ENCODE results near the gene PTBP3.

Gene PTBP3

GRCh38 chr9:112176524-112176923, 156.9 kb downstream of the PTBP3 start:
- TF ChIP-seq L3MBTL2 (conservative IDR thresholded peaks at IDR 0.05) (no peak), ZNF384 (IDR thresholded peaks at IDR 0.05) (no peak), BHLHE40 (IDR thresholded peaks at IDR 0.05; ENCODE audit: borderline replicate concordance) (no peak), HDGF (IDR thresholded peaks at IDR 0.05; ENCODE audit: borderline replicate concordance) (no peak), LEF1 (IDR thresholded peaks at IDR 0.05; ENCODE audit: borderline replicate concordance) (no peak), ELF4 (IDR thresholded peaks at IDR 0.05) (no peak), TARDBP (IDR thresholded peaks at IDR 0.05) (no peak)
- ChIA-PET CTCF (no interaction called here), POLR2A (interaction anchor here (0.9 to 2.0 kb wide), 3 partner anchors 10 to 119 kb away, joined by 3 to 8 read pairs (median 3); no protein-coding TSS in a partner anchor)
- no peak for DNase-seq (ENCODE audit: extremely low spot score)

GRCh38 chr9:112175796-112176315, 157.6 kb downstream of the PTBP3 start:
- ChIA-PET POLR2A (interaction anchor here (2.0 kb wide), 1 partner anchor 13 kb away, joined by 8 read pairs; no protein-coding TSS in a partner anchor), CTCF (no interaction called here)
- no peak for DNase-seq (ENCODE audit: extremely low spot score)
- TF ChIP-seq HDGF (IDR thresholded peaks at IDR 0.05; ENCODE audit: borderline replicate concordance) = no peak
- no peak for TF ChIP-seq FOXM1 (IDR thresholded peaks at IDR 0.05; ENCODE audit: borderline replicate concordance)
- TF ChIP-seq SP1 (IDR thresholded peaks at IDR 0.05) = no peak
- no peak for TF ChIP-seq NFRKB (IDR thresholded peaks at IDR 0.05)
- TF ChIP-seq SUZ12 (IDR thresholded peaks at IDR 0.05) = no peak
- TF ChIP-seq L3MBTL2 (conservative IDR thresholded peaks at IDR 0.05) = no peak
- no peak for TF ChIP-seq TARDBP (IDR thresholded peaks at IDR 0.05)
- TF ChIP-seq ARNT (IDR thresholded peaks at IDR 0.05) = no peak
- no peak for TF ChIP-seq ZNF384 (IDR thresholded peaks at IDR 0.05)
- TF ChIP-seq FOXK2 (IDR thresholded peaks at IDR 0.05) = no peak
- no peak for TF ChIP-seq CTBP1 (IDR thresholded peaks at IDR 0.05; ENCODE audit: borderline replicate concordance)
- TF ChIP-seq FOXA1 (IDR thresholded peaks at IDR 0.05) = no peak
- no peak for TF ChIP-seq BHLHE40 (IDR thresholded peaks at IDR 0.05; ENCODE audit: borderline replicate concordance)
- TF ChIP-seq LEF1 (IDR thresholded peaks at IDR 0.05; ENCODE audit: borderline replicate concordance) = no peak
- no peak for TF ChIP-seq PKNOX1 (IDR thresholded peaks at IDR 0.05)
- no peak for TF ChIP-seq ELF4 (IDR thresholded peaks at IDR 0.05)

GRCh38 chr9:112174965-112175795, 158.2 kb downstream of the PTBP3 start, which contains the start of gene SUSD1:
Gene SUSD1, minus strand, starts transcription at chr9:112175297. Its CDS starts 62 bp downstream, at chr9:112175235.
- TF ChIP-seq NFRKB (IDR thresholded peaks at IDR 0.05) = no peak
- no peak for TF ChIP-seq TARDBP (IDR thresholded peaks at IDR 0.05)
- no peak for TF ChIP-seq FOXK2 (IDR thresholded peaks at IDR 0.05)
- no peak for TF ChIP-seq ELF4 (IDR thresholded peaks at IDR 0.05)
- TF ChIP-seq FOXA1 (IDR thresholded peaks at IDR 0.05) = no peak
- no peak for TF ChIP-seq ARNT (IDR thresholded peaks at IDR 0.05)
- TF ChIP-seq LEF1 (IDR thresholded peaks at IDR 0.05; ENCODE audit: borderline replicate concordance) = no peak
- TF ChIP-seq SUZ12 (IDR thresholded peaks at IDR 0.05) = no peak
- no peak for TF ChIP-seq CTBP1 (IDR thresholded peaks at IDR 0.05; ENCODE audit: borderline replicate concordance)
- no peak for TF ChIP-seq L3MBTL2 (conservative IDR thresholded peaks at IDR 0.05)
- no peak for TF ChIP-seq FOXM1 (IDR thresholded peaks at IDR 0.05; ENCODE audit: borderline replicate concordance)
- no peak for TF ChIP-seq BHLHE40 (IDR thresholded peaks at IDR 0.05; ENCODE audit: borderline replicate concordance)
- ChIA-PET POLR2A (interaction anchor here (0.7 to 2.0 kb wide), 3 partner anchors 14 to 158 kb away, joined by 3 to 8 read pairs (median 8); partner anchors contain the start of gene PTBP3), CTCF (no interaction called here)
- peak; percentile 51 for DNase-seq (ENCODE audit: extremely low spot score)

- CTCF ChIA-PET = no interaction called here
- POLR2A ChIA-PET = interaction anchor here (0.7 to 1.7 kb wide), 4 partner anchors 10 to 159 kb away, joined by 3 to 8 read pairs (median 3); partner anchors contain the start of gene PTBP3
- TF ChIP-seq ZNF384 (IDR thresholded peaks at IDR 0.05) = no peak
- no peak for TF ChIP-seq FOXA1 (IDR thresholded peaks at IDR 0.05)
- TF ChIP-seq SP1 (IDR thresholded peaks at IDR 0.05) = no peak
- no peak for TF ChIP-seq FOXK2 (IDR thresholded peaks at IDR 0.05)
- TF ChIP-seq TARDBP (IDR thresholded peaks at IDR 0.05) = no peak
- TF ChIP-seq PKNOX1 (IDR thresholded peaks at IDR 0.05) = no peak
- TF ChIP-seq CTBP1 (IDR thresholded peaks at IDR 0.05; ENCODE audit: borderline replicate concordance) = no peak
- no peak for TF ChIP-seq SUZ12 (IDR thresholded peaks at IDR 0.05)
- TF ChIP-seq BHLHE40 (IDR thresholded peaks at IDR 0.05; ENCODE audit: borderline replicate concordance) = no peak
- TF ChIP-seq ELF4 (IDR thresholded peaks at IDR 0.05) = no peak
- TF ChIP-seq NFRKB (IDR thresholded peaks at IDR 0.05) = no peak
- no peak; the same call in 1 of the 2 replicates for TF ChIP-seq L3MBTL2 (conservative IDR thresholded peaks at IDR 0.05)
- TF ChIP-seq ARNT (IDR thresholded peaks at IDR 0.05) = no peak
- no peak for TF ChIP-seq HDGF (IDR thresholded peaks at IDR 0.05; ENCODE audit: borderline replicate concordance)
- TF ChIP-seq LEF1 (IDR thresholded peaks at IDR 0.05; ENCODE audit: borderline replicate concordance) = no peak
- TF ChIP-seq FOXM1 (IDR thresholded peaks at IDR 0.05; ENCODE audit: borderline replicate concordance) = no peak
- peak; percentile 69 for DNase-seq (ENCODE audit: extremely low spot score)
These were observed 159.0 kb downstream of the PTBP3 start for GRCh38 chr9:112174222-112174964.

GRCh38 chr9:112173489-112174221, 159.8 kb downstream of the PTBP3 start:
- ChIA-PET POLR2A (interaction anchor here (0.8 to 1.7 kb wide), 3 partner anchors 11 to 160 kb away, joined by 3 to 8 read pairs (median 3); partner anchors contain the start of gene PTBP3), CTCF (no interaction called here)
- TF ChIP-seq NFRKB (IDR thresholded peaks at IDR 0.05) = no peak
- TF ChIP-seq ELF4 (IDR thresholded peaks at IDR 0.05) = no peak

More at GRCh38 chr9:112173489-112174221, 159.8 kb downstream of the PTBP3 start:
- DNase-seq (ENCODE audit: extremely low spot score) = no peak

All from HEK293T (cell line).